ENCODE results near the gene SLC45A2. TPM values are rescaled to one million over a fixed set of nuclear protein-coding genes. Genes with fewer than 3 reads are reported as not detected.
"Not testable (repeated sequence)": the region's sequence is repeated elsewhere in the genome, so short reads cannot be mapped to it uniquely, and the experiment has no call there.

The SLC45A2 gene
- total and polyA plus RNA-seq, 10 donors: 0.07 to 0.74 TPM; not detected in 8

- intact Hi-C loops (cut with DNase I; ENCODE audit: low total_unique reads): no loop called here
- H3K4me3 ChIP-seq: no peak overlapping the region
- no peak for TF ChIP-seq POLR2A (IDR thresholded peaks at IDR 0.05)
- no peak for TF ChIP-seq POLR2AphosphoS5 (IDR thresholded peaks at IDR 0.05)
- TF ChIP-seq CTCF (IDR thresholded peaks at IDR 0.05 in 8 of 11, conservative IDR thresholded peaks at IDR 0.05 in 3 of 11): no peak
- DNase-seq: no peak
- H3K27ac ChIP-seq: no peak overlapping the region
- no peaks in the 10 kb centered on the region for H3K4me1 ChIP-seq
- no peaks in the 10 kb centered on the region for H3K36me3 ChIP-seq
- peaks cover 0 to 4% (median 0%) of the 10 kb centered on the region in 7 donors for H3K27me3 ChIP-seq (replicated peaks in 1 of 7)
- no peaks in the 10 kb centered on the region for H3K9me3 ChIP-seq
- 25 to 41% (median 31%) methylated on average over 2 of the region's 2 CpGs for WGBS, 5 donors
Measured at GRCh38 chr5:33964132-33964700, 20.3 kb downstream of the SLC45A2 start.

- TF ChIP-seq POLR2A (IDR thresholded peaks at IDR 0.05) (no peak), CTCF (IDR thresholded peaks at IDR 0.05 in 8 of 11, conservative IDR thresholded peaks at IDR 0.05 in 3 of 11) (no peak), POLR2AphosphoS5 (IDR thresholded peaks at IDR 0.05) (no peak)
- WGBS, 5 donors: 69 to 82% (median 74%) methylated on average over 2 of the region's 2 CpGs
- Histone ChIP-seq H3K9me3 (peaks cover 0 to 18% (median 8%) of the 10 kb centered on the region in 8 donors), H3K4me1 (no peaks in the 10 kb centered on the region), H3K27me3 (replicated peaks in 1 of 7) (peaks cover 0 to 6% (median 0%) of the 10 kb centered on the region in 7 donors), H3K36me3 (no peaks in the 10 kb centered on the region), H3K4me3 (no peak overlapping the region), H3K27ac (no peak overlapping the region)
- intact Hi-C loops (cut with DNase I; ENCODE audit: low total_unique reads): no loop called here
- DNase-seq: no peak
Measured at GRCh38 chr5:33958176-33958575, 26.3 kb downstream of the SLC45A2 start.

- no peak for DNase-seq
- Histone ChIP-seq H3K4me1 (no peaks in the 10 kb centered on the region), H3K27me3 (replicated peaks in 1 of 7) (peaks cover 0 to 6% (median 0%) of the 10 kb centered on the region in 7 donors), H3K9me3 (peaks cover 0 to 18% (median 8%) of the 10 kb centered on the region in 8 donors), H3K27ac (no peak overlapping the region), H3K4me3 (no peak overlapping the region), H3K36me3 (no peaks in the 10 kb centered on the region)
- intact Hi-C loops (cut with DNase I; ENCODE audit: low total_unique reads): no loop called here
- TF ChIP-seq POLR2A (IDR thresholded peaks at IDR 0.05) (no peak), CTCF (IDR thresholded peaks at IDR 0.05 in 8 of 11, conservative IDR thresholded peaks at IDR 0.05 in 3 of 11) (no peak), POLR2AphosphoS5 (IDR thresholded peaks at IDR 0.05) (no peak)
- 74 to 84% (median 81%) methylated on average over 2 of the region's 2 CpGs for WGBS, 5 donors
Measured at GRCh38 chr5:33957577-33958150, 26.8 kb downstream of the SLC45A2 start.

GRCh38 chr5:33952175-33952574, 32.3 kb downstream of the SLC45A2 start:
- H3K27me3 ChIP-seq (replicated peaks in 1 of 7); intact Hi-C loops (cut with DNase I; ENCODE audit: low total_unique reads); H3K36me3 ChIP-seq; H3K27ac ChIP-seq; H3K4me1 ChIP-seq; DNase-seq; H3K4me3 ChIP-seq: not testable (repeated sequence)
- H3K9me3 ChIP-seq: peaks cover 0 to 18% (median 8%) of the 10 kb centered on the region in 8 donors
- 72 to 95% (median 76%) methylated on average over 4 to 5 of the region's 5 CpGs for WGBS, 5 donors
